K562 (cell line): ENCODE measurements around the gene ZC3H18.

Experiments used
- CTCF ChIP-seq, 3 experiments: IDR thresholded peaks in 2 of 3; conservative IDR thresholded peaks in 1 of 3; 2 replicates each; pipeline ENCODE4 v1.5.1; 2011 to 2012; ENCODE audit warnings: low read length in 3 of 3, mild to moderate bottlenecking in 3 of 3, control low read depth in 2 of 3, improper control_type of control experiment in 1 of 3, inconsistent platforms in 1 of 3, low read depth in 1 of 3, mixed read lengths in 1 of 3, moderate library complexity in 1 of 3; ENCODE audit not compliant: insufficient read depth in 2 of 3
- FOXJ3 ChIP-seq: sonication (generic); formaldehyde crosslinking; IDR thresholded peaks from 2 replicates; pipeline ENCODE4 v1.4.0; 2020; ENCODE audit warnings: mild to moderate bottlenecking, missing genetic modification reagents
- HIVEP1 ChIP-seq: fragments of 250-450 bp; sonication (Bioruptor Pico); IDR thresholded peaks from 2 replicates; pipeline ENCODE4 v1.4.0; 2020; ENCODE audit warnings: mild to moderate bottlenecking
- POLR2A ChIP-seq: fragments of 450-650 bp; conservative IDR thresholded peaks from 2 replicates; pipeline ENCODE4 v1.6.1; 2016
- POLR2AphosphoS5 ChIP-seq: IDR thresholded peaks from 2 replicates; pipeline ENCODE4 v1.6.1; 2011; ENCODE audit warnings: mild to moderate bottlenecking, low read depth, low read length, moderate library complexity; ENCODE audit not compliant: control insufficient read depth, insufficient read depth
- RFX1 ChIP-seq: fragments of 450-650 bp; IDR thresholded peaks from 2 replicates; pipeline ENCODE4 v1.6.1; 2016; ENCODE audit warnings: mild to moderate bottlenecking, moderate library complexity
- SMARCA5 ChIP-seq: fragments of 450-650 bp; IDR thresholded peaks from 2 replicates; pipeline ENCODE4 v1.6.1; 2016
- ZFP30 ChIP-seq: fragments of 250-450 bp; sonication (Bioruptor Pico); IDR thresholded peaks from 2 replicates; pipeline ENCODE4 v1.8.0; 2022; ENCODE audit warnings: moderate library complexity, mild to moderate bottlenecking, inconsistent platforms, borderline replicate concordance

GRCh38 chr16:88681084-88681680 lies 111.0 kb downstream of the ZC3H18 start:
- TF ChIP-seq RFX1: no peak
- TF ChIP-seq CTCF (IDR thresholded peaks at IDR 0.05 in 2 of 3, conservative IDR thresholded peaks at IDR 0.05 in 1 of 3; ENCODE audit: insufficient read depth in 2 of 3, low read depth in 1 of 3, low read length in 3 of 3): peak; percentile 69 to 76 (median 76)
- TF ChIP-seq POLR2AphosphoS5: no peak
- no peak for TF ChIP-seq ZFP30 (CRISPR knock-in tag)
- no peak for TF ChIP-seq HIVEP1
- TF ChIP-seq POLR2A: no peak
- TF ChIP-seq FOXJ3 (CRISPR knock-in tag): no peak
- no peak for TF ChIP-seq SMARCA5
